HG03378 (cell line): ENCODE measurements around the gene DHCR24.

Experiments
- ATAC-seq: cut with Tn5 transposase; IDR thresholded peaks from one replicate; pipeline ENCODE4 v1.9.1; 2021; ENCODE audit warnings: mild to moderate bottlenecking, moderate library complexity; ENCODE audit not compliant: unreplicated experiment

Gene DHCR24

DNA sequence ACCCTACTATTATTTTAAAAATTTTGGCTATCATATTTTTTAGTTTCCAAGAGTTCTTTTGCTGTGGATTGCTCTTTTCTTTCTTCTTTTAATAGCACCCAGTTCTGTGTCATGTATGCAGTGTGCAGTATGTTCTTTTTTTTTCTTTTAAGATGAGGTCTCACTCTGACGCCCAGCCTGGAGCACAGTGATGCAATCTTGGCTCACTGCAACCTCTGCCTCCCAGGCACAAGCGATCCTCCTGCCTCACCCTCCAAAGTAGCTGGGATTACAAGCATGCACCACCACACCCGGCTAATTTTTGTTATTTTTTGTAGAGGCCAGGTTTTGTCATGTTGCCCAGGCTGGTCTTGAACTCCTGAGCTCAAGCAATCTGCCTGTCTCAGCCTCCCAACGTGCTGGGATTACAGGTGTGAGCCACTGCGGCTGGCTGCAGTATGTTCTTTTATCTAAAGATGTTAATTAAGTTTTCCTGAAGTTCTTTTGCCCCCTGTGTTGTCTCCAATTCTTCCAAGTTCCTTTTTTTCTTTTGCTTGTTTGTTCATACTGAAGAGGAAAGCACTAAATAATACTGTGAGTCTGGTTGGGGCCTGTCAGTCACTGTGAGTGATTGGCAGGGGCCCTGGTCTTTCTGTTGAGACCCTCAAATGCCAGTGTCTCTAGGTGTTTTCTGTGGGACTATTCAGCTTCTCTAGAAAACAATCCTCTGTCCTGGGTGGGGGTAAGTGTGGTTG, 68.4 kb downstream of the DHCR24 start:
- no peak for ATAC-seq

DNA sequence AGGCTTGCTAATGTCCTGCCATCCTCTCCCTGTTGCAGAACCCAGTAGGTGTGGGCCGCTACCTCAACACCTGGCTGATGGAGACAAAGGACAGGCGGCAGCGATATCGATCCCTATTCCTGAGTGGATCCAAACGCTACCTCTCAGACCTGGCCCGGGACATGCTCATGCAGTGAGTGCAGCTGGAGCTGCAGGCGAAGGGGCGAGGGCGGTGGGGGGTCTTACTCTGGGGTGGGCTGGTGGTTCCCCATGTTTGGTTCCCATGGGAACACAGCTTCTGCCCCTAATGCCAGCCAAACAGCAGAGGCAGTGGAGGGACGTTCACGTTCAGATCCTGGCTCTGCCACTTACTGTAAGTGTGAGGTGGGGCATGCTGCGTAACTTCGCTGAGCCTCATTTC, 70.0 kb downstream of the DHCR24 start:
- no peak for ATAC-seq

DNA sequence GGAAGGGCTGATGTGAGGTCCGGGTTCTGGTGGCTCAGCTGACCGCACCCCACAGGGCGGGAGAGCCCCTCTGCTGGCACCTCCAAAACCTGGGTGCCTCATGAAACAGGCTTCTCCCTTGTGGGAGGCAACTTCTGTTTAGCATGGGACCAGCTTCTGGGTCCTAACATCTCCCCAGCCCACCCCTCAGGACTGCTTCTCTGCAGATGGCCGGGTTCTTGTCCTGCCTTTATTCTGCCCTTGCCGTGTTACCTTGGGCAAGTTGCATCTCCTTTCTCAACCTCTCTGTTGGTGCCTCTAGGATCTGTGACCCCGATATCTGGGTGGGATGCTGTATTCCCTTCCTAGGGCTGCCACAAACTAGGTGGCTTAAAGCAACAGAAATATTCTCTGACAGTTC, 70.9 kb downstream of the DHCR24 start:
- no peak for ATAC-seq

DNA sequence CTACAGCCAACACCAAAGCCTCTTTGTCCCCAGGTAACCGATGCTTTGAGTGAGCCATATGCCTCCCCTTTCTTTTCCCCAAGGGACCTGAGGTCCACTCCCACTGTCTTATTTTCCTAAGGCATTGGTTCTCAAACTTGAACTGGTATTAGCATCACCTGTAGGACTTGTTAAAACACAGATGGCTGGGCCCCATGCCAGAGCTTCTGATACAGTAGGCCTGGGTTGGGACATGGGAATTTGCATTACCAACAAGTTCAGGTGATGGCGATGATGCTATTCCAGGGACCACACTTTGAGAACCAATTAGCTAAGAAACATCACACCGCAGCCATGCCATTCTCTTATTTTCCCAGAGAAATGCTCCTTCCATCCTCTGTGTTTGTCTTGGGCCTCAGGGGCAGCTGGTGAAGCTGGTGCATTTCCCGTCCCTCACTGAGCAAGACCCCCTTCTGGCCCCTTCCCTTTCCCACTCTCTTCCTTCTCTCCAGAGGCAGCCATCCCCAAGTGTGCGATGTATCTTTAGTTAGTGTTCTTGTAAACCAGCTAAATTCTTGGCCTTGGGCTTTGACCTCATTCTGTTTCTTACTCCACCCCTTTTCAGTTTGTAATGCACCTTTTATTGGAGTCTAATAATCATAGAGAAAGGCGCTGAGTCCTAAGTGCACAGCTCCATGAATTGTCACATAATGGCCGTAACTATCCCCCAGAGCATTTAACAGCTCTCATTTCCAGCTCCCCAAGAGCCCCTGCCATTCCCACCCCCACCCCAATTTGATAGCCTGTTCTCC, 71.7 kb downstream of the DHCR24 start:
- ATAC-seq = no peak

DNA sequence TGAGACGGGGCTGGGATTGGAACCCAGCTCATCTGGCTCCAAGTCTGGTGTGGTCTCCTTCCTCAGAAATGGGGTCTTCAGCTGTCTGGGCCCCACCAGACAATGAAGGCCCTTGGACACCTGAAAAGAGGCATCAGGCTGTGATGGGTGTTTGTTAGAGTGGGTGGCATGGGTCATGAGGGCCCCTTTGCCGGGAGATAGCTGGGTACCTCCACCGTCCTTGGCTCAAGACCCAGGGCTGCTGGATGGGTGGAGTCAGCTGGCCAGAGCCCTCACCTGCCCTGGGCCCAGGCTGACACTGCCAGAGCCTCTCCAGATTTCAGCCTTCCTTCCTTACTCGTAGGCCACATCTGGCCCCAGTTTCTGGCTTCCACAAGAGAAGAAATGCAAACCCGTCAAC, 72.4 kb downstream of the DHCR24 start:
- no peak for ATAC-seq

DNA sequence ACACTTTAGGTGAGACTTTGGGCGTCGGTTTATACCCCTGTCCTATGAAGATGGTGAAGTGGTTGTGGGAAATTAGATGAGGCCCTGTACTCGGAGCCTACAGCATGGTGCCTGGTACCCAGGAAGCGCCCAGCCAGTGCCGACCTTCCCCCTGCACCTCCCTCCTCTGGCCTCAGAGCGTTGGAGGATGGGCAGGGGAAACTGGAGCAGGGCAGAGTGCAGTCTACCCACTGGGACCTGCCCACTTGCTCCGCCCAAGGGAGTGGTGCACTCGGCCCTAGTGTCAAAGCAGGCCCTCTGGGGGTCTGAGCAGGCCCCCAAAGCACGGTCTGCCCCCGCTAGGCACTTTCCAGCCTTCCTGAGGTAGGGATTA, 72.9 kb downstream of the DHCR24 start:
- ATAC-seq = no peak

DNA sequence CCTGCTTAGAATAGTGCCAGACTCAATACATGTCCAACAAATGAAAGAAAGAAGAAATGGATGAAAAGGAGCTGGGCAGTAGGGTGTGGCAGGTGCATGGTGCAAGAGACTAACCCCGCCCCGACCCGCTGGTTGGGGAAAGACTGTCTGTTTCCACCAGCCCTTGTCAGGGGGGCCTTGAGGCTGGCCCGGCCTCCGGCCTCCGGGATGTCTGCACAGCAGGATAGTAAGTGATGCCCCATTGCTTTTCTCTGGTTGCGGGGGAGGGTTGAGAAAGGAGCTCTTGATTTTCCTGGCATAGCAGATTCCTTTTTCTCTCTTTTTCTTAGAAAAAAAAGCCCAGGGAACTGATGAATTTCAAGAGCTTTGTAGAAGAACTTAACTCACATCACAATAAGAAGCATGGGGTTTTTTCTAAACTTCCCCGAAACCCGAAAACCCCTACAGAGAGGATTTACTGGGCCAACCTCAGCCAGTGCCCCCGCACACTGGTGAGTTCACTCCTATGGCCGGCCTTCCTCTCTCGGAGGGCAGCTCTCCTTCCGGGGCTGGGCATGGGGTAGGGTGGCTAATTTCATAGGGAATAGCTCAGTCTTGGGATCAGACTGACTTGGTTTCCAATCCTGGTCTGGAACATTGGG, 73.4 kb downstream of the DHCR24 start:
- no peak for ATAC-seq

DNA sequence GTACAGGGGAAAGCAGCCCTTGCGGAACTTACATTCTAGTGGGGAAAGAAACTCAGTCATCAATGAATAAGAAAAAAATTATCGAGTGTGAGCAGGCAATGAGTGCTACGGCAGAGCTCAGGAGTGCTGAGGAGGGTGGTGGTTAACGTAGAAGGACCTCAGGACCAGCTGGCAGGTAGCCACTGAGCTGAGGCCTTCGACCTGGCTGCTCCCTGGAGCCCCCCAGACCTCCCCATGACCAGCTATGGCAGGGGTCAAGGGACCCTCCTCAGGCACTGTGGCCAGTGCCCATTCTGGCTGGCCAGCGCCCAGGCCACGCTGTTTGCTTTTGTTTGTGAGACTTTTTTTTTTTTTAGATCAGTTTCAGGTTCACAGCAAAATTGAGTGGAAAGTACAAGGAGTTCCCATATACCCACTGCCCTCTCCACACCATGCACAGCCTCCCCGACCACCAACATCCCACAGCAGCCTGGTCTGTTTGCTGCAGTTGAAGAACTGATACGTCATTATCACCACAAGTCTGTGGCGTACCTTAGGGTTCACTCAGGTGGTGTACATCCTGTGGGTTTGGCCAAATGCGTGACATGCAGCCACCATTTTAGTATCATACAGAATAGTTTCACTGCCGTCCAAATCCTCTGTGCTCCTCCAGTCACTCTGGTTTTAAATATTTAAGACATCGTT, 74.1 kb downstream of the DHCR24 start:
- peak; percentile 47 for ATAC-seq

DNA sequence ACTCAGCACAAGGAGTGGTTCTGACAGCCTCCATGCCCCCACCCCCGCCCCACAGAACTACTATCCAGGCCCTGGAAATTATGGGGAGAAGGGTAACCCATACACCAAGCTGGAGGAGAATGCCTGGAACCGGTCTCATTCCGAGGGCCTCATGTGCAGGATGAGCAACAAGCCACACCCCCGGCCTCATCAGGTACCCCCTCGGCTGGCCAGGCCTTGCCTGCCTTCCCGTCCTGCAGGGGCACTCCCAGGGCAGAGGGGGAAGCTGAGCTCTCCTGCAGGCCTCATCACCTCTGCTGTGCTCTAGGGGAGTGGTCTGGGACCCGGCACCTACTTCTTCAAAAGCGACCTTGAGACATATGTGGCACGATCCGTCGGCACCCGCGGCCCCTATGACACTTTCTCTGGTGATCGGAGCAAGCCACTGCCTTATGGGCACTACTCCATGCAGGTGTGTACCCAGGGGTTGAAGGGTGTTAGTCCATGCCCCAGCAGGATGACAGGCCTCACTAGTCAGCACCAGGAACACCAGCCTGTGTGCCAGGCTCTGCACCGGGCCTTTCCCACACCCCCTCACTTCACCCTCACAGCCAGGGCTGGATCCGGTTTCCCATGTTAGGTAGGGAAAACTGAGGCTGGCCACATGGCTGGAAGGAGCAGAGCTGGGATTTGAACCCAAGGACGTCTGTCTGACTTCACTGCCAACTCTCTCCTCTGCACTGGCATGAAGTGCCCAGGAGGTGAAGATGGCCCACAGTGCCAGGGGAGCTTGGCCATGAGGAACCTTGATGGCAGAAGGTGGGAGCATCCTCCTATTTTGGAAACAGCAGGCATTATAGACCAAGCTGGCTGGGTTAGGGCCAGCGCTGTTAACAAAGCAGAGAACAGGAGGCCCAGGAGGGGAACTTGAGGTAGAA, 75.0 kb downstream of the DHCR24 start:
- no peak for ATAC-seq

DNA sequence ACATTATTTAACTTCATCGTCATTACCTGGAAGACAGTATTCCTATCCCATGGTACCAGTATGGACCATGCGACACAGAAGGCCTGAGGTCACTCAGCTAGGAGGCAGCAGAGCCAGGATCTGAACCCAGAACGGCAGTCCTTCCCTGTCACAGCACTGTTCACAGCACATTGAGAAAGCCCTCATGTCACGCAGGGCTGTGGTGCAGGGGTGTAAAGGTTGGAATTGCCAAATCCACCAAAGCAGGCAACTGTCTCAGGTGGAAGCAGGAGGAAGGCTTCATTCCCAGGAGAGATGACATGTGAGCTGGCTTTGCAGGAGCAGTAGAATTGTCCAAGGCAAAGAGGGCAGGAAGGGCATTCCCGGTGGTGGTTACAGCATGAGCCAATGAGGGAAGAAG, 75.9 kb downstream of the DHCR24 start:
- no peak for ATAC-seq

DNA sequence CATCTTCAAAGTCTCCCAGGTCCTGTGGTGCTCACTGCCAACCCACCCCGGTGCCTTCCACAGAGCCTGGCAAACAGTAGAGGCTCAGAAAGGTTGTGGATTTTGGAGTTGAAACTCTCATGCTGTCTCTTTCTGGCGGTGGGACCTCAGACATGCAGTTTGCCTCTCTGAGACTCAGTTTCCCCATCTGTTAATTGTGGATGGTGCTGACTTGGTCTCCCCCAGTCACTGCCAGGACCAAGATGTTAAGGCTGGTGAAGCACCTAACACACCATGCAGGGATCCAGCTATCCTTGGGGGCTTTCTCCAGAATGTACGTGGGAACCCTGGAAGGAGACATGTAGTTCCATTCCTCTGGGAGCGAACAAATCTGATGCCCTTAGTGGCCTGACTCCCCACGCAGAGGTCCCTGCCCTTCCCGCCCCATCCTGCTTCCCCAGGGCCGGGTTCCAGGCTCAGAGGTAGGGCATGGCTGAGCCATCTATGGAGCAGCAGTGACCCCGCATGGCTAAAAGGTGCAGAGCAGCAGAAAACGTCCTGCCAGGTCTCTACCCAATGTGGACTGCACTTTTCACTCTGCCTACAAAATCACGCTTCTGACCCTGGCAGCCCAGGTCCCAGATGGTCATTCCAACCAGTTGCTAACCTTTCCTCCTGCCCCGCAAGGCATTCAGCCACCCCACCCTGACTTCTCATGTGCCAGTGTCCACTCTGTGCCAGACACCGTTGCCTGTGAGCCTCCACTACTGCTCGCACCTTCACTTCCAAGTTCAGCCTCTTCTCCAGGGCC, 76.6 kb downstream of the DHCR24 start:
- ATAC-seq = peak; percentile 66

DNA sequence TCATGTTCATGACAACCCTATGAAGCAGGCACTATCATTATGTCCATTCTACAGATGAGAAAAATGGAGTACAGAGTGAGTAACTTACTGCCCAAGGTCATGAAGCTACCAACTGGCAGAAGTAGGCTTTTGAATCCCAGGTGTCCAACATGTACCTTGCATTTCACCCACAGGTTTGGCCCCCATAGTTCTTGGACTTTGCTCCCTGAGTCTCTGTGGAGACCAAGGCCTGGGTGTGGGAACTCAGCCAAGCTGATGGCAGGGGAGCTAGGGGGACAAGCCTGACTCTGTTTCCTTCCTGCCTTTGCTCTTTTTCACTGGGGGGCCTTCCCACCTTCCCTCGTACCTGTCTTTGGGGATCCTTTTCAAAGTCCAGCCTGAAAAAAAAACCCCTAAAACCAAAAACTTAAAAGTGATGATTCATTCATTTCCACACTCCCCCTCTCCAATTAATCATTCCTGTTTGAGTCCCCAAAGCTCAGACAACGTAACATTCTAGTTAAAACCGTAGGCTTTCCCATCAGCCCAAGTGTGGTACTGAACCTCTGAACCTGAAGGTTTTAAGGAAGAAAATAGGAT, 77.4 kb downstream of the DHCR24 start:
- no peak for ATAC-seq

DNA sequence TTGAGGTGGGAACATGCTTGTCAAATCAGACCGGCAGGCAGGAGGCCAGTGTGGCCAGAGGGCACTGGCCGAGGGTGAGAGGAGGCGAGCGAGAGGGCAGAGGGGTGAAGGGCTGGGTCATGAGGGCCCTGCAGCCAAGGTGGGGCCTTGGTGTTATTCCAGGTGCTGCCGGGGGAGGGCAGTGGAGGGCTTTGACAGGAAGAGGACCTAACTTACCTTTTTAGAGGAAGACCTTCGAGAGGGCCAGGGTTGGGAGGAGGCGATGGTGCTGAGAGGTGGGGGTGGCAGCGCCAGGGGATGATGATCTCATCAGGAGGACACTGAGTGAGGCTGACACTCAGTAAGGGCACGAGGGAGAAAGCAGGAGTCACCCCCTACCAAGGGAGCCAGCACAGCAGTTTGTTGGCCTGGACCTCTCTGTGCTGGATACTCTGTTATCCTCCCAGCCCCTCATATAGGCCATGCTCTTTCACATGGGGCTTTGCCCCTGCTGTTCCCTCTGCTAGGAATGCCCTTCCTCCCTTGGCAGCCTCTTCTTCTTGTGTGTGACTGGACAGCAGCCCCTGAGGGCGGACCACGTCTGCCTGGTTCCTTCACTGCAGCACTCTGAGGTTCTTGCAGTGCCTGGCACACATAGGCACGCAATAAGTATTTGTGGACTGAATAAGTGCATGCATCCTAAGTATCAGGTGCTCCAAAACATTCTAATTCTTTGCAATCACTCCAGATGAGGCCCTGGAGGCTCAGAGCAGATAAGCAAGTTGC, 78.4 kb downstream of the DHCR24 start:
- ATAC-seq = no peak

DNA sequence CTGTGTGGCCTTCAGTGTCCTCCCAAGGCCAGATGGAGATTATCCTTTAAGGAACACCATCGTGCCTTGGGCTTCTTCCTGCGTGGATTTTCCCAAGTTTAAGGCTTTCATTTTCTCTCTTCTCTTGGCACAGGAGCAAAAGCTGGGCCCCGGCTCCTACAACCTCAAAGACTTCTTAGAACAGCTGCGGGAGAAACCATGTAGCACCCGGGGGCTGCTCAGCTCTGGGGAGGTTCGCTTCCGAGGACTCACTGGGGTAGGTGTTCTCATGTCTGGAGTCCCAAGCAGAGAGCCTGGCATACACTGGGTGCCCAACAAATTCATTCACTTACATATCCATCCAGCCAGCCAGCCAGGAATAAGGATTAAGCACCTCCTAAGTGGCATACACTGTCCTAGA, 79.2 kb downstream of the DHCR24 start:
- no peak for ATAC-seq

DNA sequence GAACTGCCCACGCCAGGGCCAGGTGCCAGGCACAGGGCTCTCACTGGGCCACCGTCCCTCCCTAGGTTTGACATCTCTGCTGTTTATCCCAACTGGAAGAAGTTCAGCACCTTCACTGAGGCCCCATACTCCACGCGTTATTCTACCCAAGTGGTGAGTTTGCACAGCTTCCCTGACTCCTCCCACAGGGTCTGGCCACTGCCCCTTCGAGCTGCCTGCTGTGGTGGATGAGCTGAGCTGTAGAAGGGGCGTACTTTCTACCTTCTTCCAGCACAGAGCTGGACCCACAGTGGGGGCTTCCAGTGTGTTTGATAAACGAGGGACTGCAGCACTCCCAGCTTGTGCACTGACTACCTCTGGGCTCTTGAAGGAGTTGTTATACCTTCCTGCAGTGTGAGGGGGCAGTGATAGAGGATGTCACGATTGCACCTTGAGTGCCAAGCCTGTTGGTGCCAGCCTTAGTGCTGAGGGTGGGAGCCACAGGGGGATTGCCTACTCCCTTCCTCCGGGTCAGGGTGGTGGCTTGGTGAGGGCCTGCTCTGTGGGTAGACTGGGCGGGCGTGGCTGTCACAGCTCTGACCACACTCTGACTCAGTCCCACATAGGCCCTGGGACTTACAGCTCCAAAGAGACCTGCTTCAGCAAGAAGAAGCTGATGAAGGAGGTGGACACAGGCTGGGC, 79.9 kb downstream of the DHCR24 start:
- ATAC-seq = no peak

DNA sequence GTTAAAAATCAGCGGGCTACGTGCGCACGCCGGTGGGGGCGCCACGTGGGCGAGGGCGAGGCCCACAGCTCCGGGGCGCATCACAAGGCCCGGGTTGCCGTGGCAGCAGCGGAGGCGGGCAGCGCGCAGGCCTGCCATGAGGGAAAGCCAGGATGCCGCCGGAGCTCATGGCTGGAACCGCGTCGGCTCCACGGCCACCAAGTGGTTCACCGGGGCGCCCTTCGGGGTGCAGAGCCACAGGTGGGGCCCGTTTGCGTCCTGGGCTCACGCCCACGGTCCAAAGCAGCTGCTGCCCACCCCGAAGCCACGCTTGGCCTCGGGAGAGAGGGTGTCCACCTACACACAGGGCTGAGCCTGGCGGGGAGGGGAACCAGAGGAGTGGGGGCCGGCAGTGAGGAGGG, 81.0 kb downstream of the DHCR24 start:
- no peak for ATAC-seq

DNA sequence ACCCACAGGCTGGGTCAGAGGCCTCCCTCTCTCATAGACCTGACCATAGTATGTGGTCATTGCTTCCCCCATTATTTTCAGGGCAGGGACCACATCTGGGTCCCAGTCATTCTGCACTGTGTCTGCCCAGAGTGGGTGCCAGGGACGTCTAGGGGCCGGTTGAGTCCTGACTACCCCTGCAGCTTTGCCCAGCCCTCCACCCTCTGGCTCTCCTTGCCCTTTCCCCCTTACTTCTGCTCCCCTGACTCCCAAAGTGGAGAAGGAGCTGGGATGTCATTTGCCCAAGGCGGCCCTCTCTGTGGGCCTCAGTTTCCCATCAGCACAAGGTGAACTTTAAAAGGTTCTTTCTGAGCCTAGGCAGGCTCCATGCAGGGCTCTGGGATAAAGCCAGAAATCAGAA, 81.5 kb downstream of the DHCR24 start:
- ATAC-seq = no peak
